Measurements from ENCODE around the gene MAPK14.

MAPK14 gene

GRCh38 chr6:36094238-36094637 is 66.6 kb downstream of the MAPK14 start:
- ATAC-seq: no peak
- DNase-seq: no peak
- H3K27me3 Mint-ChIP-seq: no peaks in the 10 kb centered on the region
- H3K27ac Mint-ChIP-seq: peak overlapping the region; percentile 7
- peaks cover 18% of the 10 kb centered on the region for H3K4me1 Mint-ChIP-seq
- H3K36me3 Mint-ChIP-seq (ENCODE audit: low read depth): peaks cover 2% of the 10 kb centered on the region
- no peaks in the 10 kb centered on the region for H3K9me3 Mint-ChIP-seq
- no peak overlapping the region for H3K4me3 Mint-ChIP-seq

GRCh38 chr6:36094753-36095496 is 67.3 kb downstream of the MAPK14 start:
- Mint-ChIP-seq H3K36me3 (ENCODE audit: low read depth) (no peaks in the 10 kb centered on the region), H3K27me3 (no peaks in the 10 kb centered on the region), H3K4me1 (peaks cover 25% of the 10 kb centered on the region), H3K9me3 (no peaks in the 10 kb centered on the region), H3K27ac (peak overlapping the region; percentile 48), H3K4me3 (no peak overlapping the region)
- ATAC-seq (peak; percentile 88), DNase-seq (peak; percentile 86)

GRCh38 chr6:36095497-36096391 is 68.1 kb downstream of the MAPK14 start:
- H3K36me3 Mint-ChIP-seq (ENCODE audit: low read depth): no peaks in the 10 kb centered on the region
- ATAC-seq: no peak
- H3K27ac Mint-ChIP-seq: peak overlapping the region; percentile 48
- no peaks in the 10 kb centered on the region for H3K27me3 Mint-ChIP-seq
- no peak for DNase-seq
- H3K4me1 Mint-ChIP-seq: peaks cover 31% of the 10 kb centered on the region
- no peak overlapping the region for H3K4me3 Mint-ChIP-seq
- no peaks in the 10 kb centered on the region for H3K9me3 Mint-ChIP-seq

GRCh38 chr6:36098253-36098919 is 70.8 kb downstream of the MAPK14 start:
- peaks cover 31% of the 10 kb centered on the region for H3K4me1 Mint-ChIP-seq
- no peak overlapping the region for H3K4me3 Mint-ChIP-seq
- no peak for DNase-seq
- H3K27me3 Mint-ChIP-seq: no peaks in the 10 kb centered on the region
- no peak for ATAC-seq
- H3K9me3 Mint-ChIP-seq: no peaks in the 10 kb centered on the region
- H3K27ac Mint-ChIP-seq: no peak overlapping the region
- peaks cover 2% of the 10 kb centered on the region for H3K36me3 Mint-ChIP-seq (ENCODE audit: low read depth)

GRCh38 chr6:36098920-36099647 is 71.5 kb downstream of the MAPK14 start:
- Mint-ChIP-seq H3K27me3 (no peaks in the 10 kb centered on the region), H3K9me3 (no peaks in the 10 kb centered on the region), H3K4me1 (peaks cover 31% of the 10 kb centered on the region), H3K27ac (peak overlapping the region; percentile 24), H3K4me3 (no peak overlapping the region), H3K36me3 (ENCODE audit: low read depth) (peaks cover 2% of the 10 kb centered on the region)
- DNase-seq (no peak), ATAC-seq (no peak)

GRCh38 chr6:36099869-36100483 is 72.4 kb downstream of the MAPK14 start:
- DNase-seq (no peak), ATAC-seq (peak; percentile 37)
- H3K9me3 Mint-ChIP-seq: no peaks in the 10 kb centered on the region
- peaks cover 2% of the 10 kb centered on the region for H3K36me3 Mint-ChIP-seq (ENCODE audit: low read depth)
- peaks cover 25% of the 10 kb centered on the region for H3K4me1 Mint-ChIP-seq
- H3K27ac Mint-ChIP-seq: peak overlapping the region; percentile 24
- H3K27me3 Mint-ChIP-seq: no peaks in the 10 kb centered on the region
- no peak overlapping the region for H3K4me3 Mint-ChIP-seq

GRCh38 chr6:36101691-36102090 is 74.1 kb downstream of the MAPK14 start:
- ATAC-seq: no peak
- Mint-ChIP-seq H3K27me3 (no peaks in the 10 kb centered on the region), H3K36me3 (ENCODE audit: low read depth) (peaks cover 3% of the 10 kb centered on the region), H3K4me1 (peaks cover 21% of the 10 kb centered on the region), H3K27ac (no peak overlapping the region), H3K4me3 (no peak overlapping the region), H3K9me3 (no peaks in the 10 kb centered on the region)
- no peak for DNase-seq

GRCh38 chr6:36102853-36103252 is 75.2 kb downstream of the MAPK14 start:
- DNase-seq: no peak
- Mint-ChIP-seq H3K9me3 (no peaks in the 10 kb centered on the region), H3K27me3 (no peaks in the 10 kb centered on the region), H3K27ac (no peak overlapping the region), H3K4me1 (peaks cover 28% of the 10 kb centered on the region), H3K36me3 (ENCODE audit: low read depth) (peaks cover 11% of the 10 kb centered on the region), H3K4me3 (no peak overlapping the region)
- ATAC-seq: no peak

GRCh38 chr6:36104836-36105235 is 77.2 kb downstream of the MAPK14 start:
- H3K27ac Mint-ChIP-seq: no peak overlapping the region
- no peaks in the 10 kb centered on the region for H3K9me3 Mint-ChIP-seq
- peaks cover 33% of the 10 kb centered on the region for H3K4me1 Mint-ChIP-seq
- no peak overlapping the region for H3K4me3 Mint-ChIP-seq
- no peaks in the 10 kb centered on the region for H3K27me3 Mint-ChIP-seq
- peaks cover 18% of the 10 kb centered on the region for H3K36me3 Mint-ChIP-seq (ENCODE audit: low read depth)
- DNase-seq (no peak), ATAC-seq (no peak)

GRCh38 chr6:36109092-36109491 is 81.5 kb downstream of the MAPK14 start:
- peaks cover 50% of the 10 kb centered on the region for H3K4me1 Mint-ChIP-seq
- ATAC-seq (peak; percentile 55), DNase-seq (no peak)
- H3K9me3 Mint-ChIP-seq: no peaks in the 10 kb centered on the region
- H3K36me3 Mint-ChIP-seq (ENCODE audit: low read depth): peaks cover 26% of the 10 kb centered on the region
- peak overlapping the region; percentile 32 for H3K27ac Mint-ChIP-seq
- H3K27me3 Mint-ChIP-seq: no peaks in the 10 kb centered on the region
- no peak overlapping the region for H3K4me3 Mint-ChIP-seq

- no peak overlapping the region for H3K4me3 Mint-ChIP-seq
- peaks cover 26% of the 10 kb centered on the region for H3K36me3 Mint-ChIP-seq (ENCODE audit: low read depth)
- DNase-seq (no peak), ATAC-seq (no peak)
- no peak overlapping the region for H3K27ac Mint-ChIP-seq
- H3K9me3 Mint-ChIP-seq: no peaks in the 10 kb centered on the region
- peaks cover 60% of the 10 kb centered on the region for H3K4me1 Mint-ChIP-seq
- H3K27me3 Mint-ChIP-seq: no peaks in the 10 kb centered on the region
Observed at GRCh38 chr6:36110050-36110449, 82.4 kb downstream of the MAPK14 start.

GRCh38 chr6:36110863-36111262 is 83.3 kb downstream of the MAPK14 start:
- Mint-ChIP-seq H3K36me3 (ENCODE audit: low read depth) (peaks cover 26% of the 10 kb centered on the region), H3K27ac (no peak overlapping the region), H3K27me3 (no peaks in the 10 kb centered on the region), H3K4me1 (peaks cover 67% of the 10 kb centered on the region), H3K4me3 (no peak overlapping the region), H3K9me3 (no peaks in the 10 kb centered on the region)
- ATAC-seq (no peak), DNase-seq (no peak)

GRCh38 chr6:36111526-36111925 is 83.9 kb downstream of the MAPK14 start:
- ATAC-seq (no peak), DNase-seq (no peak)
- H3K27me3 Mint-ChIP-seq: no peaks in the 10 kb centered on the region
- peaks cover 30% of the 10 kb centered on the region for H3K36me3 Mint-ChIP-seq (ENCODE audit: low read depth)
- peaks cover 74% of the 10 kb centered on the region for H3K4me1 Mint-ChIP-seq
- no peaks in the 10 kb centered on the region for H3K9me3 Mint-ChIP-seq
- peak overlapping the region; percentile 22 for H3K27ac Mint-ChIP-seq
- no peak overlapping the region for H3K4me3 Mint-ChIP-seq

GRCh38 chr6:36113049-36113448 is 85.4 kb downstream of the MAPK14 start:
- peaks cover 79% of the 10 kb centered on the region for H3K4me1 Mint-ChIP-seq
- peaks cover 24% of the 10 kb centered on the region for H3K36me3 Mint-ChIP-seq (ENCODE audit: low read depth)
- peak overlapping the region; percentile 47 for H3K27ac Mint-ChIP-seq
- ATAC-seq (no peak), DNase-seq (no peak)
- no peaks in the 10 kb centered on the region for H3K9me3 Mint-ChIP-seq
- H3K4me3 Mint-ChIP-seq: no peak overlapping the region
- H3K27me3 Mint-ChIP-seq: no peaks in the 10 kb centered on the region

All from activated naive CD8-positive, alpha-beta T cell treated with anti-CD3 and anti-CD28 coated beads, Interleukin-2, amount 50 U/mL, for 24 hours (primary cell).